Mononuclear cell (primary cell): Measurements from ENCODE around the gene ASZ1. TPM values are rescaled to one million over a fixed set of nuclear protein-coding genes. Genes with fewer than 3 reads are reported as not detected.

ENCODE experiments used
- H3K27me3 ChIP-seq: 2 replicates; pipeline ENCODE4 v1.6.0; 2011; ENCODE audit warnings: low read length, control low read depth; ENCODE audit not compliant: insufficient read depth
- H3K4me1 ChIP-seq: 2 replicates; pipeline ENCODE4 v1.5.1; 2011; ENCODE audit warnings: mild to moderate bottlenecking, low read length, control low read depth; ENCODE audit not compliant: insufficient read depth
- H3K4me3 ChIP-seq: 2 replicates; pipeline ENCODE4 v1.5.1; 2011; ENCODE audit warnings: mild to moderate bottlenecking, low read length, moderate library complexity
- H3K9me3 ChIP-seq: 2 replicates; pipeline ENCODE4 v1.5.1; 2011; ENCODE audit warnings: low read depth, mild to moderate bottlenecking, control low read depth, low read length
- total RNA-seq: library from RNA; depleted of rRNA; stranded (reverse); fragments of >200 nt; gene quantifications from one replicate; pipeline ENCODE4 v1.2.3, GENCODE V29; 2012

The ASZ1 gene
- total RNA-seq, 1 donor: not detected

- H3K27me3 ChIP-seq: no peaks in the 10 kb centered on the region
- H3K9me3 ChIP-seq: no peaks in the 10 kb centered on the region
- H3K4me3 ChIP-seq: no peak overlapping the region
- H3K4me1 ChIP-seq: no peaks in the 10 kb centered on the region
Observed at GRCh38 chr7:117384688-117385362, 42.5 kb downstream of the ASZ1 start.

GRCh38 chr7:117383483-117384189 lies 43.7 kb downstream of the ASZ1 start:
- no peaks in the 10 kb centered on the region for H3K9me3 ChIP-seq
- no peak overlapping the region for H3K4me3 ChIP-seq
- no peaks in the 10 kb centered on the region for H3K27me3 ChIP-seq
- no peaks in the 10 kb centered on the region for H3K4me1 ChIP-seq

DNA sequence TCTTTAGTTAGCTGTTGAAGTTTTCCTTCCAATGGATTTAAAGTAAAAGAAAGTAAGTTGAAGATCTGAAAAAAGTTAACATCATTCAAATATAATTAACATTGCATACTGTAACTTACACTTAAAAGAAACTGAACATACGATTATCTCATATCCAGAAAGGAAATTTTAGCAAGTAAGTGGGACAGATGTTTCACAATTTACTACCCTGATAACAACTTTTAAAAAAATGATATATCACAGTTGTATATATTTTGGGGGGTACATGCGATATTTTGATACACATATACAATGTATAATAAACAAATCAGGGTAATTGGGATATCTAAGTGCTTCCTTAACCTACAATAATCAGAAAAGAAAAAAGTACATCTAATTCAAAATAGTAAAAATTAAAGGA lies 44.2 kb downstream of the ASZ1 start:
- Histone ChIP-seq H3K4me1 (no peaks in the 10 kb centered on the region), H3K9me3 (no peaks in the 10 kb centered on the region), H3K4me3 (no peak overlapping the region), H3K27me3 (no peaks in the 10 kb centered on the region)

- no peaks in the 10 kb centered on the region for H3K4me1 ChIP-seq
- no peaks in the 10 kb centered on the region for H3K27me3 ChIP-seq
- no peak overlapping the region for H3K4me3 ChIP-seq
- H3K9me3 ChIP-seq: no peaks in the 10 kb centered on the region
Observed at GRCh38 chr7:117381362-117381761, 45.9 kb downstream of the ASZ1 start.

GRCh38 chr7:117375380-117375779 lies 51.9 kb downstream of the ASZ1 start:
- Histone ChIP-seq H3K9me3 (no peaks in the 10 kb centered on the region), H3K27me3 (no peaks in the 10 kb centered on the region), H3K4me1 (no peaks in the 10 kb centered on the region), H3K4me3 (no peak overlapping the region)

GRCh38 chr7:117372073-117372472 lies 55.2 kb downstream of the ASZ1 start:
- Histone ChIP-seq H3K4me1 (no peaks in the 10 kb centered on the region), H3K4me3 (no peak overlapping the region), H3K27me3 (no peaks in the 10 kb centered on the region), H3K9me3 (no peaks in the 10 kb centered on the region)

GRCh38 chr7:117364339-117365080 lies 62.8 kb downstream of the ASZ1 start:
- Histone ChIP-seq H3K4me3 (no peak overlapping the region), H3K4me1 (no peaks in the 10 kb centered on the region), H3K27me3 (no peaks in the 10 kb centered on the region), H3K9me3 (no peaks in the 10 kb centered on the region)

GRCh38 chr7:117362294-117362888 lies 64.9 kb downstream of the ASZ1 start:
- H3K4me1 ChIP-seq: no peaks in the 10 kb centered on the region
- H3K9me3 ChIP-seq: no peaks in the 10 kb centered on the region
- no peaks in the 10 kb centered on the region for H3K27me3 ChIP-seq
- no peak overlapping the region for H3K4me3 ChIP-seq

- Histone ChIP-seq H3K27me3 (no peaks in the 10 kb centered on the region), H3K4me1 (no peaks in the 10 kb centered on the region), H3K4me3 (no peak overlapping the region)
Observed at GRCh38 chr7:117350027-117350426, 77.3 kb downstream of the ASZ1 start.

GRCh38 chr7:117349570-117349969 lies 77.7 kb downstream of the ASZ1 start:
- no peak overlapping the region for H3K4me3 ChIP-seq
- no peaks in the 10 kb centered on the region for H3K4me1 ChIP-seq
- no peaks in the 10 kb centered on the region for H3K9me3 ChIP-seq
- H3K27me3 ChIP-seq: no peaks in the 10 kb centered on the region

More at GRCh38 chr7:117350027-117350426, 77.3 kb downstream of the ASZ1 start:
- no peaks in the 10 kb centered on the region for H3K9me3 ChIP-seq

DNA sequence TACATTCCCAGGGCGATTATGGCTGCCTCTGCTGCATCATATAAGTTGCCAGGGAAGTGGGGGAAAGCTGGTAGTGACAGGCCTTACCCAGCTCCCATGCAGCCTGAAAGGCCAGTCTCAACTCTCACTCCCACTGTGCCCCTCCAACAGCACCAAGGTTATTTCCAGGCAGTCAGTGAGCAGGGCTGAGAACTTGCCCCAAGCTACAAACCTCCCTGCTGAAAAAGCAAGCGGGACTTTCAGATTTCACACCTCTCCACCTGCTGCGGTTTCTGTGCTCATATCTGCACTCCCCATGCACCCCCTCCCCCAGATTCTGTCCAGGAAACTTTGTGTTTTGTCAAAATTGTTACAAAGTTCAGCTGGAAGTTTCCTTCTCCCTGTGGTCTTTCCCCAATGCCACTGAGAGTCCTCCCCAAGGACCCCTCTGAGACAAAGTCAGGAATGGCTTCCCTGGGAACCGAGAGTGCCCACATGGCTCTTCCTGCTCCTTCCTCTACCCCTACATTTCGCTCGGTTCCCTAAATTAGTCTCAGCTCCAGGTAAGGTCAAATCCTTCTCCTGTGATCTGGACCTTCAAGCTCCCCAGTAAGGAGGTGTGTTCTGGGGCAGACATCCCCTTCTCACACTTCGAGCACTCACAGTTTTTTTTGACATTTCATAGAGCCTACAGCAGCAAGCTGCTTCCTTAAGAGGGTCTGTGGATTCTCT lies 79.2 kb downstream of the ASZ1 start:
- no peak overlapping the region for H3K4me3 ChIP-seq
- no peaks in the 10 kb centered on the region for H3K4me1 ChIP-seq
- H3K9me3 ChIP-seq: no peaks in the 10 kb centered on the region
- H3K27me3 ChIP-seq: no peaks in the 10 kb centered on the region

DNA sequence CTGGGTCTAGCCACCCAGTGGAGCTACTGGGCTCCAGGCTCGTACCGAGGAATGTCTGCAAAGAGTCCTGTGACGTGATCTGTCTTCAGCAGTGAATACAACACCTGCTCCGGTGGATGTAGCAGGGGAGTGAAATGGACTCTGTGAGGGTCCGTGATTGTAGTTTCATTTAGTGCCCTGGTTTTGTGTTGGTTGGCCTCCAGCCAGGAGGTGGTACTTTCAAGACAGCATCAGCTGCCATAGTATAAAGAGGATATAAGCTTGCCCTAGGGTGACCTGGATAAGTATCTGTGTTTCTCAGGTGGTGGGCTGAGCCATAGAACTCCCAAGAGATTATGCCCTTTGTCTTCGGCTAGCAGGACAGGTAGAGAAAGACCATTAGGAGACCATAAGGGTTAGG lies 79.8 kb downstream of the ASZ1 start:
- Histone ChIP-seq H3K4me3 (no peak overlapping the region), H3K4me1 (no peaks in the 10 kb centered on the region), H3K27me3 (no peaks in the 10 kb centered on the region), H3K9me3 (no peaks in the 10 kb centered on the region)

DNA sequence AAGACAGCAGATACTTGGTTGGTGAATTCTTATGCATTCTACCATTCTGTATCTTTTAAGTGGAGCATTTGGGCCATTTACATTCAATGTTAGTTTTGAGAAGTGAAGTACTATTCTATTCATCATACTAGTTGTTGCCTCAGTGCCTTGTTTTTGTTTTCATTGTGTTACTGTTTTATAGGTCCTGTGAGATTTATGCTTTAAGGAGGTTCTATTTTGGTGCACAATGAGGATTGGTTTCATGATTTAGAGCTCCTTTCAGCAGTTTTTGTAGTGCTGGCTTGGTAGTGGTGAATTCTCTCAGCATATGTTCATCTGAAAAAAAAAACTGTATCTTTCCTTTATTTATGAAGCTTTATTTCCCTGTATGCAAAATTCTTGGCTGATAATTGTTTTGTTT lies 81.1 kb downstream of the ASZ1 start:
- Histone ChIP-seq H3K9me3 (no peaks in the 10 kb centered on the region), H3K4me1 (no peaks in the 10 kb centered on the region), H3K27me3 (no peaks in the 10 kb centered on the region), H3K4me3 (no peak overlapping the region)

DNA sequence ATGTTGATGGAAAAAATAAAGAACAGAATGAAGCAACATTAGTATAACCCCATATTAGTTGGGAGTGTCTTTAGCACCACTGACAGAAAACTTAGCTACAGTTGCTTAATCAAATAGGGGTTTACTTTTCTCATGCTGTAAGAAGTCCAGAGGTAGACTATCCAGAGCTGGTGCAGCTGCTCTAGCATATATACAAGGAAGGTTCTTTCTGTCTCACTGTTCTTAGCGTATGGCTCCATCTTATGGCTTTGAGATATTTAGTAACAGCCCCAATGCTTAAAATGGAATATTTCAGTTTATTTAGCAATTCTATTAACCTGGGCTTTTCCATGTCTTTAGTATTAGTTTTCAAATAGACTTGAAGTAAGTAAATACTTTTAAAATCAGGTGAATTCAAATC lies 89.3 kb downstream of the ASZ1 start:
- no peaks in the 10 kb centered on the region for H3K4me1 ChIP-seq
- H3K27me3 ChIP-seq: no peaks in the 10 kb centered on the region
- H3K9me3 ChIP-seq: no peaks in the 10 kb centered on the region
- H3K4me3 ChIP-seq: no peak overlapping the region

DNA sequence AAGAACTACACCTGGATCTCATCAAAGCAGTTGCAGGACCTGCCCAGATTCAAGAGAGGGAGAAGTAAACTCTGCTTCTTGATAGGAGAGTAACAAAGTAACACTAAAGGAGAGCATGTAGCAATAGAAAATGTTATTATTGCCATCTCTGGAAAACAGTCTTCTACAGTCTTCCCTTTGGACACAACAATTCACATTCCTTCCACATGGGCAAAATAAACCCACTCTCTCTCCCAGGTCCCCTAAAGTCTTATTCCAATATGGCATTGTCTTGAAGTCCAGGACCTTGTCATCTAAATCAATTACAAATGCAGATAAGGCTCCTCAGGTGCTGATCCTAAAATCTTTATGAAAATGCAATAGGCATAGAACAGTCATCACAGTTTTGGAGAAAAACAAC lies 94.1 kb downstream of the ASZ1 start:
- no peak overlapping the region for H3K4me3 ChIP-seq
- no peaks in the 10 kb centered on the region for H3K4me1 ChIP-seq
- H3K27me3 ChIP-seq: no peaks in the 10 kb centered on the region
- no peaks in the 10 kb centered on the region for H3K9me3 ChIP-seq
